Peyer's patch (tissue), 4 donors: Measurements from ENCODE around the gene NEDD4L. TPM values are rescaled to one million over a fixed set of nuclear protein-coding genes. Genes with fewer than 3 reads are reported as not detected.

Source experiments
- DNase-seq, 3 donors: peaks; one replicate each; pipeline ENCODE4 v3.0.0-alpha.2; 2017 to 2019
- H3K27ac ChIP-seq, 4 donors: fragments of 200-600 bp; sonication (generic); one replicate each; pipeline ENCODE4 v1.5.1; 2016 to 2019
- H3K27me3 ChIP-seq, 2 donors: fragments of 200-600 bp; sonication (generic); one replicate each; pipeline ENCODE4 v1.5.1; 2019
- H3K36me3 ChIP-seq, 3 donors: fragments of 200-600 bp; sonication (generic); one replicate each; pipeline ENCODE4 v1.5.1; 2016 to 2019
- H3K4me1 ChIP-seq, 4 donors: fragments of 200-600 bp; sonication (generic); one replicate each; pipeline ENCODE4 v1.5.1; 2016 to 2019
- H3K4me3 ChIP-seq, 4 donors: fragments of 200-600 bp; sonication (generic); 1 replicate in 3 of 4; 2 replicates in 1 of 4; pipeline ENCODE4 v1.5.1; 2016 to 2019; ENCODE audit warnings: mild to moderate bottlenecking in 1 of 4
- H3K9me3 ChIP-seq, 4 donors: fragments of 200-600 bp; sonication (generic); one replicate each; pipeline ENCODE4 v1.5.1; 2016 to 2019; ENCODE audit warnings: mild to moderate bottlenecking in 1 of 4
- CTCF ChIP-seq, 6 experiments: fragments of 450-650 bp in 4 of 6; fragments of 200-600 bp in 2 of 6; sonication (generic) in 1 of 6; IDR thresholded peaks; one replicate each; pipeline ENCODE4 v1.5.1; 2017 to 2019; ENCODE audit warnings: antibody characterized with exemption in 6 of 6, mild to moderate bottlenecking in 3 of 6, moderate library complexity in 1 of 6
- POLR2A ChIP-seq, 2 donors: fragments of 450-650 bp; IDR thresholded peaks; one replicate each; pipeline ENCODE4 v1.5.1; 2017; ENCODE audit warnings: antibody characterized with exemption in 2 of 2, mild to moderate bottlenecking in 2 of 2, moderate library complexity in 2 of 2
- total RNA-seq, 4 donors: library from RNA; depleted of rRNA; stranded (reverse); fragments of >200 nt; gene quantifications; one replicate each; pipeline ENCODE4 v1.1.0, GENCODE V29; 2016

The NEDD4L gene
- total RNA-seq, 4 donors from 2014 or later = 213 to 312 (median 277) TPM

DNA sequence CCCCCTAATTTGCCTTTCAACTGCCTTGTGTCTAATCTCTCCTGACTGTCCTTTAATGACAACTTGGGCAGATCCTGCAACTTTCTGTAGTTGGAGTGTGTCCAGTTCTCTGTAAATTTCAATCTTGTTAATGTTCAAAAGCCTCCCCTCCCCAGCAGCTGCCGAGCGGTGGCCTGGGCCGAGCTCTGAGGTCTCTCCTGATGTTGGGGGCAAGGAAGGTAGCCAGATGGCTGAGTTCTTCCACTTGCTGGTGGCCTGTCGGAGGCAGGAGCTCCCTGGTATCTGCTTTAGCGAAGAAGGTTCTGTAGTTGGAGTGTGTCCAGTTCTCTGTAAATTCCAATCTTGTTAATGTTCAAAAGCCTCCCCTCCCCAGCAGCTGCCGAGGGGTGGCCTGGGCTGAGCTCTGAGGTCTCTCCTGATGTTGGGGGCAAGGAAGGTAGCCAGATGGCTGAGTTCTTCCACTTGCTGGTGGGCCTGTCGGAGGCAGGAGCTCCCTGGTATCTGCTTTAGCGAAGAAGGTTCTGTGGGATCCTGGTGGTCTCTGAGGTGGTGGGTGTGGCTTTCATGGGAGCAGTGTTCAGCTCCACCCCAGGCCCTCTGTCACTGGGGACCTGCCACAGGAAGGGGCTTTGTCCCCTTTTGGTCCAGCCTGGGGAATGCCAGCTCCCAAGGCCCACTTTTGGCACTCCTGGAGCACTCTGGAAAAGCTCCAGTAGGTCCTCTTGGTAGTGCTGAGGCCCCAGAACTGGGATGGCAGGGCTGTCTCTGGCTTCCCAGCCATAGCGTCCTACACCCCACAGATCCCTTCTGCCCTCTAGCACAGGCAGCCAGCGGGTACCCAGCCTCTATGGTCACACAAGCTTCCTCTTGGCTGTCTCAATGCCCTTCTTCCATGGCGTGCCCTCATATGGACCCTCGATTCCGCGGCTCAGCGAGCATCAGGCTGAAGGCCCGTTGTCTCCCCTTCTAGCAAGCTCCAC is 373.0 kb downstream of the NEDD4L start:
- H3K4me3 ChIP-seq = no peak overlapping the region
- no peaks in the 10 kb centered on the region for H3K9me3 ChIP-seq
- H3K36me3 ChIP-seq = no peaks in the 10 kb centered on the region
- H3K27me3 ChIP-seq = no peaks in the 10 kb centered on the region
- no peak overlapping the region for H3K27ac ChIP-seq
- TF ChIP-seq CTCF (IDR thresholded peaks at IDR 0.05) (no peak), POLR2A (IDR thresholded peaks at IDR 0.05) (no peak)
- DNase-seq = no peak
- no peaks in the 10 kb centered on the region for H3K4me1 ChIP-seq

DNA sequence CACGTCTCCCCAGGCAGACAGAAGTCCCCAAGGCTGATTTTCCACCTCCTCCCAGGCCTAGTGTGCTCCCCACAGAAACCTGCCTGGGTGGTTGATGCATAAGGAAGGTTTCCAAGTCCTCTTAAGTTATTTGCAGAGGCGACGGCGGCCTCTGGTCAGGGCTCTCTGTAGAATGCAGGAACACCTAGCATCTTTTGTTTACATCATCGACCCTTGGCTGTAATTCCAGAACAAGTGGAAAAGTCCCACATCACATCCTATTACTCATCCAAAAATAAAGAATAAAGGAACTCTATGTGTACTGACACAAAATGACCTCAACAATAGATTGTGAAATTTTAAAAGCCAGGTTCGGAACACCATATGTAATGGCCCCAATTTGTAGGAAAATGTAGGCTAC is 373.7 kb downstream of the NEDD4L start:
- TF ChIP-seq CTCF (IDR thresholded peaks at IDR 0.05) (no peak), POLR2A (IDR thresholded peaks at IDR 0.05) (no peak)
- H3K9me3 ChIP-seq = no peaks in the 10 kb centered on the region
- no peak for DNase-seq
- H3K27me3 ChIP-seq = no peaks in the 10 kb centered on the region
- no peaks in the 10 kb centered on the region for H3K4me1 ChIP-seq
- no peak overlapping the region for H3K4me3 ChIP-seq
- no peaks in the 10 kb centered on the region for H3K36me3 ChIP-seq
- no peak overlapping the region for H3K27ac ChIP-seq

- Histone ChIP-seq H3K4me3 (no peak overlapping the region), H3K4me1 (no peaks in the 10 kb centered on the region), H3K9me3 (no peaks in the 10 kb centered on the region), H3K27ac (no peak overlapping the region), H3K27me3 (no peaks in the 10 kb centered on the region), H3K36me3 (no peaks in the 10 kb centered on the region)
- TF ChIP-seq POLR2A (IDR thresholded peaks at IDR 0.05) (no peak), CTCF (IDR thresholded peaks at IDR 0.05) (no peak)
- DNase-seq = no peak
These were observed 374.3 kb downstream of the NEDD4L start for GRCh38 chr18:58418361-58418760.

DNA sequence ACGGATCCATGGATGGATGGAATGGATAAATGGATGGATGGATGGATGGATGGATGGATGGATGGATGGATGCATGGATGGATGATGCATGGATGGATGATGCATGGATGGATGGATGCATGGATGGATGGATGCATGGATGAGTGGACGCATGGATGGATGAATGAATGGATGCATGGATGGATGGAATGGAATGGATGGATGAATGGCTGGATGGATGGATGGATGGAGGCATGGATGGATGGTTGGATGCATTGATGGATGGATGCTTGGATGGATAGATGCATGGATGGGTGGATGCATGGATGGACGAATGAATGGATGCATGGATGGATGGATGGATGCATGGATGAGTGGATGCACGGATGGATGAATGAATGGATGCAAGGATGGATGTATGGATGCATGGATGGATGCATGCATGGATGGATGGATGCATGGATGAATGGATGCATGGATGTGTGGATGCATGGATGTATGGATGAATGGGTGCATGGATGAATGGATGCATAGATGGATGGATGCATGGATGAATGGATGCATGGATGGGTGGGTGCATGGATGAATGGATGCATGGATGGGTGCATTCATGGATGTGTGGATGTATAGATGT is 375.7 kb downstream of the NEDD4L start:
- Histone ChIP-seq H3K36me3 (no peaks in the 10 kb centered on the region), H3K27me3 (no peaks in the 10 kb centered on the region), H3K9me3 (no peaks in the 10 kb centered on the region), H3K27ac (no peak overlapping the region), H3K4me3 (no peak overlapping the region), H3K4me1 (no peaks in the 10 kb centered on the region)
- no peak for DNase-seq
- TF ChIP-seq POLR2A (IDR thresholded peaks at IDR 0.05) (no peak), CTCF (IDR thresholded peaks at IDR 0.05) (no peak)

DNA sequence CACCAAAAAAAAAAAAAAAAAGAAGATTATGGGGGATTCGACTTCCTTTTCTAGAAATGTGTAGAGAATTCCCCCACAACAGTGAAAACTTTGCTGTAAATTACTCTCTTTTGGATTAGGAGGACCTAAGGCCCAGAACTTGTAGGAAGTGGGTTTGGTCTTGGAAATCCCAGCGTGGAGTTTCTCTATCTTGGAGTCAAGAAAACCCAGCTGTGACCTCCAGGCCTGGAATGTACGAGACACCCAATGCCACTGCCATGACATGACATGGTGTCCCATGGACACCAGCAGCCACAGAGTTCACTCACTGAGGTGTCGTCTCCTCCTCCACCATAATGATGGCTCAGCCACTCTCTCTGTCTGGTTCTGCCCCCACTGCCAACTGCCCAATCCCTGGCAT is 382.6 kb downstream of the NEDD4L start:
- H3K4me1 ChIP-seq = no peaks in the 10 kb centered on the region
- no peaks in the 10 kb centered on the region for H3K36me3 ChIP-seq
- H3K9me3 ChIP-seq = no peaks in the 10 kb centered on the region
- no peaks in the 10 kb centered on the region for H3K27me3 ChIP-seq
- no peak overlapping the region for H3K27ac ChIP-seq
- H3K4me3 ChIP-seq = no peak overlapping the region
- TF ChIP-seq POLR2A (IDR thresholded peaks at IDR 0.05) = no peak
- TF ChIP-seq CTCF (IDR thresholded peaks at IDR 0.05) = no peak
- DNase-seq = no peak
